Measurements from ENCODE around the gene TMUB2.

The TMUB2 gene

GRCh38 chr17:44222112-44222869 lies 35.5 kb downstream of the TMUB2 start:
- TF ChIP-seq CTCF (IDR thresholded peaks at IDR 0.05; ENCODE audit: extremely low read depth, missing control alignments) = peak; percentile 9
- DNase-seq (ENCODE audit: low spot score) = peak; percentile 86

- DNase-seq (ENCODE audit: low spot score) = no peak
- TF ChIP-seq CTCF (IDR thresholded peaks at IDR 0.05; ENCODE audit: extremely low read depth, missing control alignments) = no peak
Observed at GRCh38 chr17:44223541-44224071, 36.8 kb downstream of the TMUB2 start.

- TF ChIP-seq CTCF (IDR thresholded peaks at IDR 0.05; ENCODE audit: extremely low read depth, missing control alignments) = no peak
- DNase-seq (ENCODE audit: low spot score) = no peak
Observed at GRCh38 chr17:44229090-44229489, 42.3 kb downstream of the TMUB2 start.

GRCh38 chr17:44230140-44230539 lies 43.4 kb downstream of the TMUB2 start:
- DNase-seq (ENCODE audit: low spot score) = no peak
- no peak for TF ChIP-seq CTCF (IDR thresholded peaks at IDR 0.05; ENCODE audit: extremely low read depth, missing control alignments)

- DNase-seq (ENCODE audit: low spot score) = no peak
- no peak for TF ChIP-seq CTCF (IDR thresholded peaks at IDR 0.05; ENCODE audit: extremely low read depth, missing control alignments)
Observed at GRCh38 chr17:44232061-44232460, 45.3 kb downstream of the TMUB2 start.

- TF ChIP-seq CTCF (IDR thresholded peaks at IDR 0.05; ENCODE audit: extremely low read depth, missing control alignments) = no peak
- DNase-seq (ENCODE audit: low spot score) = no peak
Observed at GRCh38 chr17:44233582-44233981, 46.8 kb downstream of the TMUB2 start.

GRCh38 chr17:44235583-44235936 lies 48.8 kb downstream of the TMUB2 start:
- no peak for DNase-seq (ENCODE audit: low spot score)
- no peak for TF ChIP-seq CTCF (IDR thresholded peaks at IDR 0.05; ENCODE audit: extremely low read depth, missing control alignments)

All from GM20000 (cell line).